NCI-H1436 (cell line): ENCODE data around the gene OSBPL1A.

Experiments used
- DNase-seq: peaks from one replicate; lab custom pipeline; 2025; lab: John Stamatoyannopoulos, UW

Gene OSBPL1A

DNA sequence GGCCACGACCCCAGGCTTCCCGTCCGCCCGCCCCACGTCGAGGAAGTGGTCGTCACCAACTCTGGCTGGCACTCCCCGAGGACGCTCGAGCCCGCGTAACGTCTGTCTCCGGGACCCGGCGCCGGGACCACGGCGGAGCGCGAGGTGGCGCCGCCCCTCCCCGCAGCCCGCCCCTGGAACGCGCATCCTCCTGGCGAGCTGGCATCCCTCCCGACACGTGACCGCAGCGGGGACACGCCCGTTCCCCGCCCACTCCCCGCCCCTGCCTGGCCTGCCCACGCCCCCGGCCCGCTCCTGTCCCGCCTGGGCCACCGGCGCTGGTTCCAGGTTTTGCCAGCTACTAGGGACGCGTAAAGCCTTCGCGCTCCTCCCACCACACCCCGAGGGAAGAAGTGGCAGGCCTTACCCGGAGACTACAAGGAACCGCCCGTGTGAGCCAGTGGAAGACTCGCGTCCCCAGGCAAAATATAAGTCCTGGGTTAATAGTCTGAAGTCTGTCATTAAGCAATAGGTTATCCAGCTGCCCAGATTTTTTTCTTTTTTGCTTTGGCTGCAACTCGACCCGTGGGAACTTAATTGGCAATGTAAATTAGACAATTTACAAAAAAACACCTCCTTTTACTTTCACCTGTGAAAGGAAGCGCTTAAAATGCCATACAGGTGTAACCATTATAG is at the start of gene OSBPL1A:
Gene OSBPL1A (minus strand): TSS at position 131 of the 675 bp plus-strand sequence. CDS start 20,291 bp downstream, outside the sequence.
- DNase-seq = peak; percentile 94

DNA sequence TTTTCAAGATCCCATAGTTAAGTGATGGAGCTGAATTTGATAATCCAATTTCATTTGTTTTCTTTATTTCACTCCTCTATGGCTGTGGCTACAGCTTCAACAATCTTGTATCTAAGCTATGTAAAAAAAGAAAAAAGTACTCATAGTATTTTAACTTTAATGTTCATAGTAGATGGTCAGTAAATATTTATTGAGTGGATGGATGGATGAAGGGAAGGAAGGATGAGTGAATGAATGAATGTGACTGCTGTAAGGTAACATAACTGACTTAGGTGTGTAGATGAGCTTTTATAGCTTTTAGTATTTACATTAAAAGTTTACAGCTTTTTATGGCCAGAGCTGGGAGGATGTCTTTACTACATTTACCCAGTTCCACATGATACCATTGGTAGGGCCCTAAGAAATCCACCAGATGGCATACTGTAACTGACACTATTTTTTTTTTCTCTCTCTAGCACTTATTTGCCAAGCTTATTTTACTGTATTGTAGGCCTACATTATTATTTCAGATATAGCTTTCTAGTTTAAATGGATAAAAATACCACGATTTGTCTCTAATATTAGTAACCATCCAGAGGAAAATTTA is 49.4 kb upstream of the OSBPL1A start:
- no peak for DNase-seq

DNA sequence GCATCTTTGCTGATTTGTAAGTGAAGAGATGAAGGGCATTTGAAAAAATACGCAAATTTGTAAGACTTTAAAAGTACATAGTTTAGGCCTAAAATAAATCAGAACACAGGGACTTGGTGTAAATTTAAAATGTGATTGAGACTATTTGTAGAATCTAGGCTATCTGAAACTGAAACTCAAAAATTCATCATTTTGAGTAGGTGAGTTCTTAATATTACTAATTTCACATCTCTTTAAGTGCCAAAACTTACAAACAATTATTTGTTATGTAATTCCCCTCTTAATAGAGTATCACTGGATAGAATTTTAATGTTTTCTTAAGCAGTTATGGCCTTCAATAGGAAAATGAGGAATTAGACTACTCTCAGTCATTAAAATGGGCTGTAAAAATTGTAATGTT is 48.8 kb upstream of the OSBPL1A start:
- no peak for DNase-seq

DNA sequence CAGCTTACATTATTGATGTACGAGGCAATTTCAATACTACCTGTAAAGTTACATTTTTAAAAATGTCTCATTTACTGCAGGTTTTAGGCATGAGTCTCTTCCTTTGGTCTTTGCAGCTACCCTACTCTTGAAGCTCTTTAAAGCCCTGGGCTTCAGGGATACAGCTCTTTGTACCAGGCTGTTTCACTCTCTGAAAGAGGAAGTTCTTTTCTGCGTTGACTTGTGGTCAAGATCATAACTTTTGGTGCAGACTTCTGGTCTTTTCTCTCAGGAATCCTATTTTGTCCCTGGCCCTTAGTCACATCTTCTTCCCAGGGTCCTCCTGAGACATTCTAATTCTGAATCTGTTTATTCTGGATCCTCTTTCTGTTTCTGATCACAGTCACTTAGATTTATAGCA is 46.2 kb upstream of the OSBPL1A start:
- DNase-seq = no peak

DNA sequence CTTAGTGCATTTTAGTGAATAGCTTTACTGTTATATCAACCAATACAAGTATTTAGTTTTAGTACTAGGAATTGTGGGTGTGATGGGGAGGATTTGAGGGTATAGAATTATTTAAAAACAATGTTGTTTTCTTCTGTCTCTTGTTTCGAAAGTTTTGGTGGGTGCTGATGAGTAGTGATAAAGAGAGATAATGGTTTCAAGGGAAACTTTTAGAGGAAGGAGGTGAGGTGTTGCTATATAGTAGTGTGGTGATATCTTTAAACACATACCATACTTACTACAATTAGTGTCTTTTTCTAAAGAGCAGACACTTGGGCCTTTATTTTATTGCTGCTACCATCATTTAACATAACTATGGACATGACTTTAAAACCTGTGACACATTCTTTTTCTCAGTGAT is 39.3 kb upstream of the OSBPL1A start:
- no peak for DNase-seq

DNA sequence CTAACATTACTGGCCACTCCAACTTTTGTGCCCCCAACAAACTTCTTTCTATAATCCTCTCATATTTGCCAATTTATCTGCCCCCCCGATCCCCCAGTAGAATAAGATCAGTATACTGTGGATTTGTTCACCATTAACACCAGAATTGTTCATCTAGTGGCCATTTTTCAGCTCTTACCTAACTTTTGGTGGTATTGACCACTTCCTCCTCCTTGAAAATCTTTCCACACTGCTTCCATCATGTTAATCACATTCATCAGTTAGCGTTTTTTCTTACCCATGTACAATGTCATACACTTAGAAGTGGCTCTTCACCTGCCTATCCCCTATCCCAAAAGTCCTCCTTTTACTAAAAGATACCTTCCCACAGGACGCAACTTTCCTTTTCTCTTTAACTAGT is 35.0 kb upstream of the OSBPL1A start:
- no peak for DNase-seq

DNA sequence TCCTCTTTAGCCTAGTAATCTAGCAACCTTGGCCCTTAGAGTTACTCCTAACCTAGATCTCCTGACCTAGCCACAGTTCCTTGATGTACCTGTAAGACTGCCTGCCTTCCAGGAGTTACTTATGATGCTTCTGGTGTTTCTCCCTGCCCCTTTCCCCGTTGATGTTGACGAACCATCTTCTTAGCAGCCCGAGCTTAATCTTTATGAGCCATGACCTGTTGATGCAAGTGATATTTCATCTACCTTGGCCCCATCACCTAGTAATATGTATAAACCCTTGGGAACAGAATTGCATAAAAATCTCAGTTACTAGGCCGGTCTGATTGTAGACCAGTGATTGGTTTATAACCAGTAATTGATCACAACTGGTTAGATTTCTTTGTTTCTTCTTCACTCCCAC is 31.6 kb upstream of the OSBPL1A start:
- DNase-seq = no peak

DNA sequence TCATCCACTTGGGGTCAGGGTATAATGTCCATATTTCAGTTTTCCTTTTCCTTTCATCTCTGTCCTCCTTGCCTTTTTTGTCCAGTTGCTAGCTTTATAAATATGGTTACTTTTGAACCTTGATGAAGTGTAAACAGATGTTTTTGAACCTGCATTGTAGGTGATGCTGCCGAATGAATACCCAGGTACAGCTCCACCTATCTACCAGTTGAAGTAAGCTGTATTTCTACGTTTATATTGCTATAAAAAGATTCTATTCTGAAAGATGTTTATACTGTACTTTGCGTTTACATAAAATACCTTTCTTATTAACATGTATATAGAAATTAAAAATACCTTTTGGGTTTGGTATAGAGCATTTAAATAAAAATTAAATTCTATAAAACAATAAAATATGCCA is 31.1 kb upstream of the OSBPL1A start:
- no peak for DNase-seq

DNA sequence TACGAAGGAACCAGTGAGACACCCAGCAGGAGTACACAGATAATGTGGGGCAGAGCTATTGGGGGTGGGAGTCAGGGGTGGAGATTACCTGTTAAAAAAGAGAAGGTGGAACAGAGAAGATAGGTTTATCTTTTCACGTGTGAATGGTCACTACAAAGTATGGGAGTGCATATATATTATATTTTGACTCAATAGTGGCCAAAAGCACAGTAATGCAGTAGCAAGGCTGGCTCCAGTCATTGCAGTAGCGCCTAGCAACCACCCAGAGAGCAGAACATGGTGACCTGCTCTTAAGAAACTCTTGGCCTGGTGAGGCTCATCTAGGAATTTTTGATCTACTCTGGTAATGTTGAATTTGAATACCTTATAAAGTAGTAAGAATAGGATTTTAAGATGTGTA is 29.9 kb upstream of the OSBPL1A start:
- DNase-seq = no peak

DNA sequence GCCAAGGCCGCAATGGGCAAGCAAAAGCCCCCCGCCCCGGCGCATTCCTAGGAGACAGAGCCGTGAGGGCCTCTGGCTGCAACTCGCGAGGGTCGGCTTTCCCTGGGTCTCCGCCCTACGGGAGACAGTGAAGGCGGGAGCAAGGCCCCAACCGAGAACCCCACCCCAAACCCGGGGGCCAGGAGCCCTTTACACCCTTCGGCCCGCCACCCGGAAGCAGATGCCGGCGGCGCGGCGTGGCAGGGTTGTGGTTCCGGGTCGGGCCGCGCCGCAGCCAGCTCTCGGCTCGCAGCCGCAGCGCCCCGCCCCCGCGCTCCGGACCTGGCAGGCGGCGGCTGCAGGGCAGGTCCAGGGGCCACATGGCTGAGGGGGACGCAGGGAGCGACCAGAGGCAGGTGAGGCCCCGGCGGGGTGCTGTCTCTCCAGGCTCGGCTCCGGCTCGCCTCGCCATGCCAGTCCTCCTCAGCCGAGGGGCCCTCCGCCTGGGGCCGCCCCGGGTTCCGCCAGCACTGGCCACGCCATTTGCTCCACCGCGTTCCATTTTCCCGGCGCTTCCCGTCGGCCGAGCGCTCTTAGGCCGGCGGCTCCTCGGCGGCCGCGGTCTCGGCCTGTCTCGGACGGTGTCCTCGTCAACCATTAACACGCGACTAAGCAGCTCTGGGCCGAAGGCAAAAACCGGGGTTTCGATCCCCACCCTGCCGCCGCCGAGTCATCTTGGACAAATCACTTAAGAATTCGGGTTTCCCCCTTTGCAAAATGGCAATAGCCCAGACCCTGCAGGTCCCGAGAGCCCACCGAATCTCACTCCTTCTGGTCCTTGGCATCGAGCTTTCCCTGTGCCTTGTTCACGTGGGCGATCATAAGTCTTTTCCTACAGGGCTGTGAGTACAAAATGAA is 29.0 kb upstream of the OSBPL1A start, which contains the start of gene IMPACT:
Gene IMPACT (plus strand): TSS at position 273 of the 897 bp plus-strand sequence. CDS start 87 bp downstream, at position 360.
- DNase-seq = peak; percentile 76

DNA sequence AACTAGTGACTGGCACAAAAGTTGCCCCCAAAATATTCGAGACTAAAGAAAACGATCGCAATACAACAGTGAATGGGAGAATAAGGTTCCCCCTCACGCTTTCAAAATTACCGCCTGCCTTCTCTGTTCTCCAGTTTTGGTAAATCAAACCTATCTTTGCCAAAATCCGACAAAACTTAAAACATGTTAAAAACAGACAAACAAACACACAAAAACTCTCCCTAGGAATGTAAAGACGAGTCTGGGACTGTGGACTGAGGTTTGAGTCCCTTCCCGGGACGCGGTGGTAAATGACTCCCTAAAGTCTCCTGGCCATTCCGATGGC is 28.4 kb upstream of the OSBPL1A start:
- DNase-seq = no peak

DNA sequence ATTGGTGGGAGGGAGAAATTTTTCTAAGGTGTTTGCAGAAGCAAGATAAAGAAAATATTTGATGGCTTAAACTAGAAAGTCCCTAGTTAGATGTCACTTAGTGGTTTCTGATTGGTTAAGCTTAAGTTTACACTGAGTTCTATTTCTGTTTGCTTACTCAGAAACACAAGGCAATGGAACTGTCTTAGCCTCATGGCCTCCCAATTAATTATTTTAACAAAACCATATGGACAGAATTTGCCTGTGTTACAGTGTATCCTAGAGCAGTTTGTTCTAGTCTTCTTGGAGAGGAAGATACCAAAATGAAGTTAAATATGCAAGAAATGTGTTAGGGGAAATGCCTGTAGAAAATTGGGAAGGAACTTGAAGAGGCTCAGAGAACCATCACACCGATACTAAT is 24.2 kb upstream of the OSBPL1A start:
- no peak for DNase-seq

DNA sequence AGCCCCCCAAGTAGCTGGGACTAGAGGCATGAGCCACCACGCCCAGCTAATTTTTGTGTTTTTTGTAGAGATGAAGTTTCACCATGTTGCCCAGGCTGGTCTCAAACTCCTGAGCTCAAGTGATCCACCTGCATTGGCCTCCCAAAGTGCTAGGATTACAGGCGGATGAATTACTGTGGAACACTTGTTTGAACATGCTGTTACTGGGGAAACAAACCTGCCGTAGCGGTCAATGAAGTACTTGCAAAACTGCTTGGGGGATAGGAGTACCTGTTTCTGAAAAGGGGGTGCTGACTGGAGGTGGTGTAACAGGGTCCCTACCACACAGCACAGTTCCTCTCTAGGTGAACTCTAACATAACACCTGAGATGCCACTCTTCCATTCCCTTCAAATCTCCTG is 22.9 kb upstream of the OSBPL1A start:
- no peak for DNase-seq

DNA sequence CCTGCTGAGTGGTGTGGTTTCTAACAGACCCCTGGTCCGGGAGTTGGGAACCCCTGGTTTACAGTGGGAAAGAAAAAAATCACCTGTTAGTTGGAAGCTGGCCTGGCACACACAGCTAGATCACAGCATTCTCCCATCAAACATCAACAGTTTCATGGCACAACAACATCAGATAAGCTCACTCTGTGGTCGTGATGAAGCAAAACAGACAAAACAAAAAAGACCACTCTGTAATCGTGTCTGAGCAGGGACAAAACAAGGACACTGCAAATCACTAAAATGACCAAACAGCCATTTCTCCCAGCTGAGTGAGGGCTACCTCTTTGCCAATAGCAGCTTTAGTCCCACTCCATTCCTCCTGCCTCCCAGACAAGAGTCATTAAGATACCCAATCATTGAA is 19.9 kb upstream of the OSBPL1A start:
- DNase-seq = no peak

DNA sequence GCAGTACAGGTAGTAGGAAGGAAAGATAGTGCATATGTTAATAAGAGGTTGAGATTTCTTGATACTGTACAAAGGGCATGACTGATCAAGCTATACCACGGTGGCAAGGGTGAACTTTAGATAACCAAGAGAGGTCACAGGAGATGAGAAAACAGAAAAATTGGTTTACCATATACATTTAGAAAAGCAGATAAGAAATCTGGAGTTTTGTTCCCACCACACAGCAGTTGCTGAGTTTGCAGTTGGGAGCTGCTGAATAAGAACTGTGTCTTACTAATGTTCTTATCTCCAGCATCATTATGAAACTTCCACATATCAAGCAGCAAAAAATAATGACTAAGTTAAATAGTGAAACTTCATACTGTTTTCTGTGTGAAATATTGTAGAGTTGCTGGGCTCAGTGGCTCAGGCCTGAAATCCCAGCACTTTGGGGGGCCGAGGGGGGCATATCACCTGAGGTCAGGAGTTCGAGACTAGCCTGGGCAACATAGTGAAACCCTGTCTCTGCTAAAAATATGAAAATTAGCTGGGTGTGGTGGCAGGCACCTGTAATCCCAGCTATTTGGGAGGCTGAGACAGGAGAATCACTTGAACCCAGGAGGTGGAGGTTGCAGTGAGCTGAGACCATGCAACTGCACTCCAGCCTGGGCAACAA is 16.9 kb upstream of the OSBPL1A start:
- no peak for DNase-seq

DNA sequence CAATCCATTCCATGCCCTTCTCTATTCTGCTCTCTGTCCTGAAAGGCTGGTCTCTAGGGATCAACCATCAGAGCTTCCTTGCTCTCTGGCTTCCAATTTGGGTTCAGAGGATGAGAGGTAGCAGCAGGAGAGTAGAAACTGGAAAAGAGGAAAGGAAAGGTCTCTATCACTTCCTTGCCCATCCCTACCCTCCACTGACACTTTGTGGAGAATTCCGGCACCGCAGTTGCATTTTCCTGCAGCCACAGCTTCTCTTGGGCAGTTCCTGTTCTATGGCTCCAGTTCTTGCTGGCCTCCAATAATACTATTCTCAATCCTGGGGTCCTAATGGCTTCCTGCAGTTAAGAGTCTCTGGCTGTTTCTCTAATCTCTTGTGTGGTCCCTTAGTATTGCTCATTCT is 15.5 kb upstream of the OSBPL1A start:
- DNase-seq = no peak

DNA sequence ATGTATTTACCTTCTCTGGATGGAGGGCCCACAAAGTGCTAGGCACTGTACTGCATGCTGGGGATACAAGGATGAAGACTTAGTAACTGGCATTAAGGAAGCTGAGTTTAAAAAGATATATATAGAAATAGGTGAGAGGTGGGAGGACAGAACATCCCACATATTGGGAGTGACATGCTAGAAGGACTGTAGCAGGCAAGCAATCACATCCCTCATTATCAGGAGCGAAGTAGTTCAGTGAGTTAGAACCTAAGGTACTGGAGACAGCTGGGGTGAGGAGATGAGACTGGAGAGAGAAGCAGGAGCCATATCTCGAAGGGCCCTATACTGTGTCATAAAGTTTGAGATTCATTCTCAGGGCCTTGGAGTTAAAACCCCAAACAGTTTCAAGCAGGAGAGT is 10.9 kb upstream of the OSBPL1A start:
- no peak for DNase-seq

DNA sequence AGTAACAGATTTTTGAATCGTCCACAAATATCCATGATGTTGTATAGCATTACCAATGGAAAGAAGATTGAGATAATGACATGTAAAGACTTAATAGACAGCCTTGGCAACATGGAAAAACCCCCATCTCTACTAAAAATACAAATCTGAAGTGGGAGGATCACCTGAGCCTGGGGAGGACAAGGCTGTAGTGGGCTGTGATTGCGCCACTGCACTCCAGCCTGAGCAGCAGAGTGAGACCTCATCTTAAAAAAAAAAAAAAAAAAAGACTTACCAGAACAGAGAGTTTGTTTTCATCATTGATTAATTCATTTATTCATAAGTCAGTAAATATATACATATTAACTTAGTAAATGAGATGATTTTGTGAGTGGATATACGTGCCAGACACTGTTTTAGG is 7.0 kb upstream of the OSBPL1A start:
- no peak for DNase-seq

DNA sequence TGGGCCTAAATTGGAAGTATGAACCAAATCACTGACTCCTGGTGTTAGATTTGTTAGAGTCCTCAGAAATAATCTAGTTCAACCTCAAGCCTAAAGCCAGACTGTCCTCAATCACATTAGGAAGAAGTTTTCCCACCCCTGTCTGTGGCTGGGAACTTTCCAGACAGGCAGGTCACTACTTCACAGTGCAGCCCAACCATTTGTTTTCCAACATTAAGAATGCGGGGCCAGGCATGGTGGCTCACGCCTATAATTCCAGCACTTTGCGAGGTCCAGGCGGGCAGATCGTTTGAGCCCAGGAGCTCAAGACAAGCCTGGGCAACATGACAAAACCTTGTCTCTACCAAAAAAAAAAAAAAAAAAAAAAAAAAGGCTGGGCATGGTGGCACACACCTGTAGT is 5.5 kb upstream of the OSBPL1A start:
- no peak for DNase-seq

DNA sequence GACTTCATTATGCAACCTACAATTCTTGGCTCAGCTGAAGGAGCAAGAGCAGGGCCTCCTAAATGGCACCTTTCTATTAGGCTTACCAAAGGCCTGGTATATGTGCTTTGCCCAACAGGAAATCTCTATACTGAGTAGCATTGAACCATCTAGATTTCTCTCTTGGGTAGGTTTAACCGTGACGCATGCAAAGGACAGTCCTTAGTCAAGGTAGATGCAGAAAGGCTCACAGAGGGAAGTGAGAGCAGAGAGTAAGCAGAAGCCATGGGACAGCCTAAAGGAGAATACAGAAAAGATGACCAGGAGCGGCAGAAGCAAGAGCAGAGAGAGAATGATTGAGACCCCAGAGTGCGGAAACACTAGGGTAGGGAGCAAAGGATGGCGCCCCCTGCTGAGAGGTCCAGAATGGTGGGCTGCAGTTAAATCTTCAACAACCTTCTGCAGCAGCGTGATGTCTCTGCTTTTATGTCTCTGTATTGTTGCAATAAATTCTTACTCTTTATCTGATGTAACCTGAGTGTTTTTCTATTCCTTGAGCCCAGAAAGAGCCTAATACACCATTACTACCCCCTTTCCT is 4.7 kb upstream of the OSBPL1A start:
- no peak for DNase-seq

DNA sequence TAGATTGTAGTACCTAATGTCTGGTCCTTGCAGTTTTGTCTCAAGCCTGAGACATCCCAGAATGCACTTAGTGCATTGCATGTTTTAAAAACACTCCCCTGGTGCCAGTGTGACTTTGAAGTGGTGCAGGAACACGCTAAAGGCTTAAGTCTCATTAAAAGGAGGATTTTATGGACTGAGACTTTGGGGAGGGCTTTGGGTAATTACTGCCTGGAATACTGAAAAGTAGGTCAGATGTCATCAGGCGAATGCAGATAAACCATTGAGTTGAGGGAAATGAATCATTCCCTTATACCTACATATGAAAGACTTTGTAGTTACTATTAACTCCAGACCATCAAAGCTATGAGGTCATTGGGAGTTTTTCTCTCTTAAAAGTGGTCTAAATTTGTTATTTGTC is 3.0 kb upstream of the OSBPL1A start:
- DNase-seq = no peak

DNA sequence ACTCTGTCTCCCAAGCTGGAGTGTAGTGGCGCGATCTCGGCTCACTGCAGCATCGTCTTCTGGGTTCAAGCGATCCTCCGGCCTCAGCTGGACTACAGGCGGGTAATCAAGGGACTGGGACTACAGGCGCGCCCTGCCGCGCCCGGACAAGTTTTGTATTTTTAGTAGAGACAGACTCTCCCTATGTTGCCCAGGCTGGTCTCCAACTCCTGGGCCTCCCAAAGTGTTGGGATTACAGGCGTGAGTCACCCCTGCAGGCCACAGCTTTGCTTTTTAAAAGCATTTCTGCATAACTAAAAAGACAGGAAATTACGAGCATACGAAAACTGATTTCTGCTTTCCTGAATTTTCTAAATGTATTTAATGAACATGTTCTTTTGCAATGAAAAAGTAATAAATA is 916 bp upstream of the OSBPL1A start:
- DNase-seq = no peak
